GM12878 (cell line): ENCODE results near the gene JAKMIP1. TPM values are rescaled to one million over a fixed set of nuclear protein-coding genes. Genes with fewer than 3 reads are reported as not detected.

ENCODE experiments used
- ATAC-seq: fragments of 200-7000 bp; cut with Tn5 transposase; 3 replicates; pipeline ENCODE4 v1.9.1; 2020; ENCODE audit warnings: mild to moderate bottlenecking, moderate library complexity
- BruUV-seq: library from RNA; stranded (reverse); fragments of 400-500 nt; replicated peaks from 2 replicates; lab custom pipeline; 2021; lab: Mats Ljungman, UMichigan
- CTCF ChIA-PET: fragments of 300-600 bp; sonication (Branson Sonifier 250); formaldehyde crosslinking; extraction: SDS; loops from one replicate; lab custom pipeline; 2021; ENCODE audit warnings: inconsistent platforms; lab: Yijun Ruan, JAX
- POLR2A ChIA-PET: fragments of 350-600 bp; formaldehyde crosslinking; extraction: SDS; loops from one replicate; lab custom pipeline; 2021; ENCODE audit warnings: inconsistent platforms; lab: Charles Lee
- RAD21 ChIA-PET: fragments of 300-600 bp; sonication (Branson Sonifier 250); formaldehyde crosslinking; loops from one replicate; lab custom pipeline; 2023; ENCODE audit warnings: antibody characterized with exemption; ENCODE audit not compliant: unreplicated experiment; lab: Charles Lee
- SMC1A ChIA-PET: fragments of 300-600 bp; sonication (Branson Sonifier 250); formaldehyde crosslinking; loops from one replicate; lab custom pipeline; 2023; ENCODE audit not compliant: unreplicated experiment, uncharacterized antibody; lab: Charles Lee
- DNase-seq: peaks from one replicate; pipeline ENCODE4 v3.0.0-alpha.2; 2011; ENCODE audit warnings: low read depth, low spot score
- FAIRE-seq: peaks from 3 replicates; lab custom pipeline; 2011; peaks lifted over from hg19 to GRCh38; lab: Jason Lieb, UNC
- H2AFZ ChIP-seq: 2 replicates; pipeline ENCODE4 v1.6.0; 2011; ENCODE audit warnings: low read depth, low read length, control low read depth; ENCODE audit not compliant: control insufficient read depth
- H3K27ac ChIP-seq: 2 replicates; pipeline ENCODE4 v1.5.1; 2011; ENCODE audit warnings: control low read depth; ENCODE audit not compliant: control insufficient read depth, insufficient read depth
- H3K27me3 ChIP-seq, 2 experiments: replicated peaks in 1 of 2; 2 replicates each; pipeline versions ENCODE4 v1.6.0 to v1.6.1; 2011; ENCODE audit warnings: low read length in 1 of 2; ENCODE audit not compliant: control insufficient read depth in 2 of 2, insufficient read depth in 2 of 2
- H3K36me3 ChIP-seq, 2 experiments: 2 replicates each; pipeline ENCODE4 v1.5.1; 2011; ENCODE audit warnings: low read length in 1 of 2; ENCODE audit not compliant: control insufficient read depth in 2 of 2, insufficient read depth in 2 of 2
- H3K4me1 ChIP-seq: 2 replicates; pipeline ENCODE4 v1.6.1; 2011; ENCODE audit warnings: mild to moderate bottlenecking, low read length, moderate library complexity, mixed read lengths; ENCODE audit not compliant: control insufficient read depth, insufficient read depth
- H3K4me2 ChIP-seq: 2 replicates; pipeline ENCODE4 v1.6.0; 2011; ENCODE audit warnings: control low read depth; ENCODE audit not compliant: control insufficient read depth, insufficient read depth
- H3K4me3 ChIP-seq: fragments of 200-600 bp; sonication (generic); 2 replicates; pipeline ENCODE4 v1.5.1; 2016
- H3K79me2 ChIP-seq: 2 replicates; pipeline ENCODE4 v1.6.0; 2011; ENCODE audit warnings: low read length; ENCODE audit not compliant: control insufficient read depth, insufficient read depth
- H3K9ac ChIP-seq: 2 replicates; pipeline ENCODE4 v1.8.0; 2011; ENCODE audit warnings: low read length, control low read depth, mixed read lengths; ENCODE audit not compliant: control insufficient read depth, insufficient read depth
- H3K9me3 ChIP-seq: replicated peaks from 3 replicates; pipeline ENCODE4 v1.5.1; 2011; ENCODE audit warnings: mild to moderate bottlenecking, low read length; ENCODE audit not compliant: control insufficient read depth, insufficient read depth
- H4K20me1 ChIP-seq: 2 replicates; pipeline ENCODE4 v1.6.0; 2011; ENCODE audit not compliant: control insufficient read depth, insufficient read depth
- CBFB ChIP-seq: IDR thresholded peaks from 2 replicates; pipeline ENCODE4 v1.6.1; 2016; ENCODE audit warnings: antibody characterized with exemption, low read depth
- CHD1 ChIP-seq: IDR thresholded peaks from 2 replicates; pipeline ENCODE4 v1.6.1; 2012; ENCODE audit warnings: low read depth, low read length, improper control_type of control experiment
- HDAC6 ChIP-seq: fragments of 200-600 bp; sonication (generic); IDR thresholded peaks from one replicate; pipeline ENCODE4 v1.8.0; 2017; ENCODE audit warnings: antibody characterized with exemption; ENCODE audit not compliant: unreplicated experiment
- POLR2AphosphoS2 ChIP-seq: IDR thresholded peaks from 2 replicates; pipeline ENCODE4 v1.6.1; 2011; ENCODE audit warnings: low read depth, mild to moderate bottlenecking, low read length, improper control_type of control experiment, moderate library complexity
- SPI1 ChIP-seq: IDR thresholded peaks from 2 replicates; pipeline ENCODE4 v1.6.1; 2011; ENCODE audit warnings: low read depth, mild to moderate bottlenecking, low read length, moderate library complexity, borderline replicate concordance; ENCODE audit not compliant: insufficient read depth
- ZNF207 ChIP-seq: fragments of 450-650 bp; IDR thresholded peaks from 2 replicates; pipeline ENCODE4 v1.6.1; 2014; ENCODE audit warnings: antibody characterized with exemption, mild to moderate bottlenecking, borderline replicate concordance
- WGBS: methylation state at CpG from one replicate; pipeline ENCODE4 v1.1.6; 2016; ENCODE audit warnings: low lambda C conversion rate; ENCODE audit not compliant: insufficient replicate concordance, insufficient coverage; ENCODE audit errors: missing lambda C conversion rate; 5-methylcytosine and 5-hydroxymethylcytosine counted together
- in situ Hi-C: fragments of 300-500 bp; cut with MboI; formaldehyde crosslinking; loops from 9 replicates; pipeline ENCODE4 v1.14.3; 2018; ENCODE audit warnings: mixed read lengths
- intact Hi-C: fragments of 100-400 bp; cut with micrococcal nuclease; formaldehyde crosslinking; loops from one replicate; pipeline ENCODE4 v1.14.2; 2022; ENCODE audit not compliant: unreplicated experiment
- polyA plus RNA-seq, 11 experiments: library from polyadenylated mRNA; depleted of rRNA in 4 of 11; unstranded in 6 of 11; stranded (reverse) in 5 of 11; fragments of >200 nt; fragmentation: Nextera tagmentation in 4 of 11; fragmentation: Illumina TruSeq in 1 of 11; extraction: Ambion mirVana in 4 of 11; extraction: Trizol in 1 of 11; gene quantifications; 1 replicate in 1 of 11; 2 replicates in 10 of 11; pipeline versions ENCODE4 v1.2.1 to v1.2.3, GENCODE V29; 2011 to 2016; ENCODE audit warnings: inconsistent platforms in 2 of 11, missing spikeins in 2 of 11, low read depth in 1 of 11
- total RNA-seq, 4 experiments: library from RNA; depleted of rRNA in 3 of 4; stranded (reverse); fragments of >200 nt in 3 of 4; fragmentation: Illumina TruSeq in 1 of 4; extraction: Trizol in 1 of 4; gene quantifications; 2 replicates each; pipeline versions ENCODE4 v1.2.1 to v1.2.3, GENCODE V29; 2013 to 2021
- TF ChIP-seq, protein P1 (sequence below): fragments of 450-650 bp; IDR thresholded peaks from 2 replicates; pipeline ENCODE4 v1.6.1; 2017; ENCODE audit warnings: mild to moderate bottlenecking

JAKMIP1 gene
- total and polyA plus RNA-seq, 10 of the 15 experiments (the other 5 are each of a cell fraction or from before 2014, with no cell fraction given): 0.52 to 16.7 (median 12.3) TPM

DNA sequence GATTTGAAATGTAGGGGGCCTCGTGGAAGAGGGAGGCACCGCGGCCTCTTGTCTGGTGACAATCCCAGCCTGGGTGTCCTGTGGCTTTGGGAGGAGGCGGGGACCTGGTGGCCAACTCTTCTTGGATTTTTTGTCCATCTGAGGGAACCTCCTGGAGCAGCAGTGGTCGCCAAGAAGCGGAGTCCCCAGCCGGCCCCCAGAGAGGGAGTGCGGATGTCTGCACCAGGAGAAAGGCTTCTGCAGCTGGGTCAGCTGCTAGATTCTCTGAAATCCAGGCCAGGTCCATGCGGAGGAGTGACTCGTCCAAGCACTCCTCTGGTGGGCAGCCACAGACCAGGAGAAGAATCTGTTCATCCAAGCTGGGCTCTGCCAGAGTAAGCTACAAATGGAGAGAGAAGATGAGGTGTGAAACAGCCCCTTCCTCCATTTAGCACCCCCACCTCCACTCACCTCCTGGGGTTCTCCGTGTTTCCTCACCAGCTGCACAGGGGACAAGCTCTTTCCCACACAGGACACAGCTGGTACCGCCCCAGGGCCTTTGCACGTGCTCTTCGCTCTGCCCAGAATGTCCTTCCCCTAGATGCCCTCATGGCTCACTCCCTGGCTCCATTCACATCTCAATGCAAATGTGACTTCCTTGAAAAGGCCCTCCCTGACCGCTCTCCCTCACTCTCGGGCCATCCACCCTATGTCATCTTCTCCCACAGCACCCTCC is 209.7 kb downstream of the JAKMIP1 start (continued):
- TF ChIP-seq, protein P1, sequence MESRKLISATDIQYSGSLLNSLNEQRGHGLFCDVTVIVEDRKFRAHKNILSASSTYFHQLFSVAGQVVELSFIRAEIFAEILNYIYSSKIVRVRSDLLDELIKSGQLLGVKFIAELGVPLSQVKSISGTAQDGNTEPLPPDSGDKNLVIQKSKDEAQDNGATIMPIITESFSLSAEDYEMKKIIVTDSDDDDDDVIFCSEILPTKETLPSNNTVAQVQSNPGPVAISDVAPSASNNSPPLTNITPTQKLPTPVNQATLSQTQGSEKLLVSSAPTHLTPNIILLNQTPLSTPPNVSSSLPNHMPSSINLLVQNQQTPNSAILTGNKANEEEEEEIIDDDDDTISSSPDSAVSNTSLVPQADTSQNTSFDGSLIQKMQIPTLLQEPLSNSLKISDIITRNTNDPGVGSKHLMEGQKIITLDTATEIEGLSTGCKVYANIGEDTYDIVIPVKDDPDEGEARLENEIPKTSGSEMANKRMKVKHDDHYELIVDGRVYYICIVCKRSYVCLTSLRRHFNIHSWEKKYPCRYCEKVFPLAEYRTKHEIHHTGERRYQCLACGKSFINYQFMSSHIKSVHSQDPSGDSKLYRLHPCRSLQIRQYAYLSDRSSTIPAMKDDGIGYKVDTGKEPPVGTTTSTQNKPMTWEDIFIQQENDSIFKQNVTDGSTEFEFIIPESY: no peak
- no peak for TF ChIP-seq HDAC6
- TF ChIP-seq, all 136 proteins: peak for 0

DNA sequence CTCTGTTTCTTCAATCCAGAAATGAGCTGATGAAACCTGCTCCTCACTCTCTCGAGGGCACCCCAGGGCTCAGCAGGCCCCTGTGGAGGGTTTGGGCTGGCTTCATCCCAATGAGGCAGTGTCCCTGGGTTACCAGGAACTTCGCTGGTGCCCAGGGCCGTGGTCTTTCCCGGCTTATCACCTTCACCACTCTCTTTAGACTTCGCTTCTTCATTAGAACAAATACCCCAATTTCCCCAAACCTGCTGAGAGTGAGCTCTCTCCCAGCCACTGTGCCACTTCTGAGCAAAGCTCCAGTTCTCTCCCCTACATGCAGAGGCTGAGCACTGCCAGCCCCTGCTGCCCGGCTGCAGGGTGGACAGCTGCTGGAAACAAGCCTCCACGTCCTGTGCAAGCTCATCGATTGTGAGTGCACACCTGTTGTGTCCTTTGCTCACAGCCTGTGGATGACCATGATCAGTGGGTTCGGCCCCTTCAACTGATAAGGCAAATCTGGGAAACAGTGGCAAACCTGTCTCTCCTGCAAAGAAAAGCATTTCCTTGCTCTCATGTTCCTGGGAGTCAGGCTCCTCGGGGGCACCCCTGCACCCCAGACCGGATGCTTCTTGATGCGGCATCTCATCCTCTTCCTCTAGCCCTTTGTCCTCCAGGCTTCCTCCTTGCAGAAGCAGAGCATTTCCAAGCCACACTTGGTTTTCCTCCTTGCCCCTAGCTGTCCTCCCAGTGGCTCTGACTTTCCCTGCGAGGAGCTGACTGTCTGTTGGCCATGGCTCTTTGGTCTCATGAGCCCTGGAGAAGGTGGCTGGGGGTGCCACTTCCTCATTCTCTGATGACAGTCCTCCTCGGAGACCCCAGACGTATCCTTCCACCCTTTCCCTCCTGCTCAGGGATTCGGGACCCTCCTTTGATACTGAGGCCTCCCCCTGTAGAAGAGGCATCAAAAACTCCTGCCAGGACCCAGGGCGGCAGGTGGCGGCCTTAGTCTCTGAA is 210.8 kb downstream of the JAKMIP1 start:
- no TSS peak for BruUV-seq
- ChIA-PET CTCF (interaction anchor here (0.8 to 1.2 kb wide), 3 partner anchors 10 to 338 kb away, joined by 3 read pairs; no protein-coding TSS in a partner anchor), POLR2A (no interaction called here), RAD21 (interaction anchor here (1.4 kb wide), 1 partner anchor 9 kb away, joined by 5 read pairs; no protein-coding TSS in a partner anchor), SMC1A (no interaction called here)
- Histone ChIP-seq H3K9ac (no peak overlapping the region), H3K27me3 (peaks cover 0 to 2% of the 10 kb centered on the region in 2 experiments; a peak in 2 of 4 replicates), H4K20me1 (no peaks in the 10 kb centered on the region), H3K4me2 (no peak overlapping the region), H3K79me2 (no peaks in the 10 kb centered on the region), H3K27ac (no peak overlapping the region), H3K4me1 (peaks cover 3% of the 10 kb centered on the region; the same call in 1 of the 2 replicates), H3K9me3 (peaks cover 1% of the 10 kb centered on the region; the same call in 1 of the 3 replicates), H2AFZ (no peak overlapping the region), H3K36me3 (no peaks in the 10 kb centered on the region), H3K4me3 (no peak overlapping the region)
- in situ Hi-C loops (no loop called here), intact Hi-C loops (no loop called here)
- ATAC-seq (no peak), FAIRE-seq (no peak), DNase-seq (no peak)
- WGBS: 23% methylated on average over 17 of the region's 18 CpGs
- TF ChIP-seq POLR2AphosphoS2 (no peak), ZNF207 (no peak), CBFB (no peak), CHD1 (no peak), SPI1 (peak; percentile 32; the same call in 1 of the 2 replicates)
